Activated CD8-positive, alpha-beta memory T cell treated with anti-CD3 and anti-CD28 coated beads for 36 hours (primary cell): ENCODE results near the gene ISLR. TPM values are rescaled to one million over a fixed set of nuclear protein-coding genes. Genes with fewer than 3 reads are reported as not detected.

Experiments
- CTCF ChIA-PET: fragments of 350-600 bp; sonication (Branson Sonifier 250); formaldehyde crosslinking; loops from one replicate; lab custom pipeline; 2021; ENCODE audit warnings: antibody characterized with exemption; lab: Charles Lee
- POLR2A ChIA-PET: fragments of 350-600 bp; sonication (Branson Sonifier 250); formaldehyde crosslinking; loops from one replicate; lab custom pipeline; 2021; ENCODE audit warnings: antibody characterized with exemption; lab: Charles Lee
- total RNA-seq, 2 experiments: library from RNA; stranded (reverse); gene quantifications; one replicate each; pipeline ENCODE4 v1.2.3, GENCODE V29; 2021

The ISLR gene, protein sequence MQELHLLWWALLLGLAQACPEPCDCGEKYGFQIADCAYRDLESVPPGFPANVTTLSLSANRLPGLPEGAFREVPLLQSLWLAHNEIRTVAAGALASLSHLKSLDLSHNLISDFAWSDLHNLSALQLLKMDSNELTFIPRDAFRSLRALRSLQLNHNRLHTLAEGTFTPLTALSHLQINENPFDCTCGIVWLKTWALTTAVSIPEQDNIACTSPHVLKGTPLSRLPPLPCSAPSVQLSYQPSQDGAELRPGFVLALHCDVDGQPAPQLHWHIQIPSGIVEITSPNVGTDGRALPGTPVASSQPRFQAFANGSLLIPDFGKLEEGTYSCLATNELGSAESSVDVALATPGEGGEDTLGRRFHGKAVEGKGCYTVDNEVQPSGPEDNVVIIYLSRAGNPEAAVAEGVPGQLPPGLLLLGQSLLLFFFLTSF
- total RNA-seq, result not detected

DNA sequence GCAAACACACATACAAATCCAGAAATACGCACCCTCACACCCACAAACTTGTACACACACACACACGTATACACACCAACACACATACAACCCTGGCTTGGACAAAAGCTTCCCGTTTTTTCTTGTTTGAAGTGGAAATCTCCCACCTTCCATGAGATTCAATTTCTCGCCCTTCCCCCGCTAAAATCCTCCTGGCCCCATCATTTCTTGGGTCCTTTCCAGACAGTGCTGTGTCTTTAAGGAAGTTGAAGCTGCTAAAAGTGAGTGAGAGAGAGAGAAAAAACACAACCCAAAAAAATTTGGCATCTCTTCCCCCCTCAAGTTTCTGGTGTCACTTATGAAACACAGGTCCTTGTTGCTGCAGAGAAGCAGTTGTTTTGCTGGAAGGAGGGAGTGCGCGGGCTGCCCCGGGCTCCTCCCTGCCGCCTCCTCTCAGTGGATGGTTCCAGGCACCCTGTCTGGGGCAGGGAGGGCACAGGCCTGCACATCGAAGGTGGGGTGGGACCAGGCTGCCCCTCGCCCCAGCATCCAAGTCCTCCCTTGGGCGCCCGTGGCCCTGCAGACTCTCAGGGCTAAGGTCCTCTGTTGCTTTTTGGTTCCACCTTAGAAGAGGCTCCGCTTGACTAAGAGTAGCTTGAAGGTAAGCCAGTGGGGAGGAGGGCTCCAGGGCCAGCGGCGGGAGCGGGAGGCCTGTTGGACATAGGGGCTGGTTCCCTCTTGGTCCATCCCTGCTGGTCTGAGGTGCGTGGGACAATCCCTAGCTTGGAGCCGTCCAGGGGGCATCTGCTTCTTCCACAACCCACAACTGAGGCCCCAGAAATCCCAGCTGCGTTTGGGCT lies at the start of gene ISLR:
Gene ISLR (plus strand): TSS at position 331 of the 839 bp plus-strand sequence. CDS start 1,149 bp downstream, outside the sequence.
- POLR2A ChIA-PET, result no interaction called here
- CTCF ChIA-PET, result no interaction called here

DNA sequence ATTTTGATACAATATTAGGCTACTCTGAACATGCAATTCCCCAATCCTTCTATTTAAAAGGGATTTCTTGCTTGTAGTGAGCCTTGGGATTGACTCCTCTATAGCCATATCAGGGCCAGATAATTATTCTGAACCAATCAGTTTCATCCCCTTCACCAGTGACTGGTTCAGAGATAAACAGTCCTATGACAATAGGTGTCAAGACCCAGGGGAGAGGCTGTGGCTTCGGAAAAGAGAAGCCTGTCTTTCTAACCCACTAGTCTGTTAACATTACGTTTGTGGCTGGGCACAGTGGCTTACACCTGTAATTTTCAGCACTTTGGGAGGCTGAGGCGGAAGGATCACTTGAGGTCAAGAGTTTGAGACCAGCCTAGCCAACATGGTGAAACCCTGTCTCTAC lies 49.3 kb upstream of the ISLR start:
- POLR2A ChIA-PET, result no interaction called here
- CTCF ChIA-PET, result no interaction called here

DNA sequence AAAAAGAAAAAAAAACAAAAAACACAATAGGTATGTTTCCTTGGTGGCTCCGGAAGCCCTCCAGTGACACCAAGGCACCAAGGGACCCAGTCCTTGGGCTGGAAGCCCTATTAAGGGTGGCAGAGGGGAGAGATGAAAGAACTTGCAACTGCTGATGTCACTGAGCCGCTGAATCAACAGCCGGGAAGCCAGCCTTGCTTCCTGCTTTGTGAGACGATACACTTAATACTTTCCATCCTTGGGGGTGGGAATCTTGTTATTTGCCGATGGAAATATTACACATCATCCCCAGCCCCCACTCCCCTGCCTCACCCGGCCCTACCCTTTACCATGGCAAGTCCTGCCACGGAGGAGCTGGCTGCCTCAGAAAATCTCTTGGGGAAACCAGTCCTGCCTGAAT lies 48.8 kb upstream of the ISLR start:
- ChIA-PET CTCF (no interaction called here), POLR2A (no interaction called here)

DNA sequence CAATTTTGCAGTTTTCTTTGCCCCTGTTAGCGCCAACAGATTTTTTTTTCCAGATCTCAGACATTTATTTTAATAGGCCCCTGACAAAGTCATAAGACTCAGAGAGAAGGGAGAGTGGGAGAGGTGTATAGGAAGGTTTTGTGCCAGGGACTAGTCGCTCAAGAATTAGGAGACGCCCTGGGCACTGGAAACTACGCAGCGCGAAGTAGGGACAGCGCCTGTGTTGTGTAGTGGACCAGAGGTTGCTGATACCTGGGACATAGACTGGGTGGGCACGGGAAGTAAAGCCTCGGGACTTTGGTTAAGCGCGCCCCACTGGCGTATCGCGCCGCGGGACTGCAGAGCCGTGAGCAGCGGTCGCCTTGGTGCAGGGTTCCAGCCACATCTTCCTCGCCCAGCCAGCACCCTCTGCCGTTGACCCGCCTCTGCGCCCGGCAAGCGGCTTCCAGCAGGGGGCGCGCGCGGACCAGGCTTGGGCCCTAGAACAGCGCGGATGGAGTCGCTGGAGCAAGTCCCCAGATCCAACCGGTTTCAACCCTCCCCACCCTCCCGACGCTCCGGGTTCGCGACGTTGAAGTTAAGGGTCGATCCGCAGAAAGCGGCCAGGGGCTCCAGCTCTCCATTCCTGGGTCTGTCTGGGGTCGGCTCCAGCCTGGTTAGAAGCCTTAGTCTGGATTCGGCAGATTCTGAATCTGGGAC lies 46.1 kb upstream of the ISLR start:
- ChIA-PET CTCF (interaction anchor here (0.8 to 4.0 kb wide), 8 partner anchors 154 to 1932 kb away, joined by 3 to 31 read pairs (median 3); no protein-coding TSS in a partner anchor), POLR2A (no interaction called here)

DNA sequence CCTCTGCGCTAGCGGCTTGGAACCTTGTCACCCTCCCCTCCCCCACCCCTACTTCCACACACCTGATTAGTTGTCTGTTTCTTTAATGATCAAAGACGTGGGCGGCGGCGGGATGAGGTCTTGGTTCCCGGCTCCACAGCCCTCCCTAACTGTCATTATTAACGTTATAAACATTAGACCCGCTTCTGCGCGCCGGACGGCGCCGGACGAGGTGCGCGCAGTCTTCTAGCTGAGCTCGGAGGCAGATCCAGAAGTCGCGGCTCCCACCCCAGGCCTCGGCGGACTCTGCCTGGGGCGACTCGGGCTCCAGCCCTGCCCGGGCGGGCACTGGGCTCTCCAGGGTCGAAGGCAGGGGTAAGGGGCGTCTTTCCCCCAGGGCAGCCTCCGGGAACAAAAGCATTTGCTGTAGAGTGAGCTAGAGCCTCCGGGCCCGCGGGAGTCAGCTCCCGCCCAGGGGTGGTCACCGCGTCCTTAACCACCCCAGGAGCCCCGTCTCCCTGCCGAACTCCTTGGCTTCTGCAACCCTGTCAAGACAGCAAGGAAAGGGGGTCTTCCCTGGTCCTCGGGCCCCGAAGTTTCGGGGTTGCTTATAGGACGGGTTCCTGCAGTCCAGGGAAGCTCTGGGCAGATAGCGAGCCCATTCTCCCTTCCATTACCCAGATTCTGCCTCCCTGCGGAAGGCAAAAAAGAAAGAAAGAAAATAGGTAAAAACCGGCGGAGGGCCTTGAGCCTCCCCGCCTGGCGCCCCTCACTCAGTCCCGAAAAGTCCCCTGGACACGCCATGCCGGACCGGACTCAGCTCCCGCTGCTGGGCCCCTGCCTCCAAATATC lies 45.3 kb upstream of the ISLR start:
- ChIA-PET POLR2A (interaction anchor here (0.6 kb wide), 1 partner anchor 1324 kb away, joined by 3 read pairs; the partner anchor contains the start of gene SIN3A), CTCF (interaction anchor here (0.8 to 4.0 kb wide), 10 partner anchors 13 to 1931 kb away, joined by 3 to 31 read pairs (median 3); no protein-coding TSS in a partner anchor)

DNA sequence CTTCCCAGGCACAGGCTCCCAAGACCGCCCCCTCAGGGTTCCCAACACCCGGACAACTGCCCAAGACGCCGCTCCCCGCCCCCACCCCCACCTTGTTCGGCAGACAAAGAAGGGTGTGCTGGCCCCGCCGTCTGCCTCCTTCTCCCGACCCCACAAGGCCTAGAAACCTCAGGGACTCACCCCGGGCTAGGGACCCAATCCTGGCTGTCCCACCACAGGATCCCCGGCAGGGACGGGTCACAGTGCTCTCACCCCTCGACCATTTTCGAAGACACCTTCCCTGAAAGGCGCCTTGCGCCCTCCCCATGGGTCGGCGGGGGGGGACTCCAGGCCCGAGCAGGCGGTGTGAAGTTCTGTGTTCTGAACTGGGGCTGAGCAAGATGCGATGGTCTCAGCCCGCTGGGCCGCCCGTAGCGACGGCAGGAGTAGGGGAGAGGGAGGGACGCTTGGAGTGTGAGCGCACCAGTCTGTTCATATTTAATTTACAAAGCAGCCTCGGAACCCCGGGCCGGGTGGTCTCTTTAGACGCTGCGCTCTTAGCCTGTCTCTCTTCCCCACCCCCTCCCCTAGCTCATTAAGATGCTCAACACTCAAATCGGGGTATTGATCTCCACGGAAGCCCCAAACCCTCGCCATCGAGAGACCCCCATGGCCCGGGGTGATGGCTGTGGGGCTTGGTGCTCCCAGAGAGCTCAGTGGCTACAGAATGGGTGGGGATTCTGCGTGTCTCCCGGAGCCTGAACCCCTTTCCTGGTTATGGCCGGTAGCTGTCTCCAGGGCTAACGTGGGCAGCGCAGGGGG lies 44.5 kb upstream of the ISLR start:
- ChIA-PET POLR2A (interaction anchor here (0.6 kb wide), 1 partner anchor 1323 kb away, joined by 3 read pairs; the partner anchor contains the start of gene SIN3A), CTCF (interaction anchor here (0.8 to 4.0 kb wide), 9 partner anchors 14 to 1930 kb away, joined by 3 to 31 read pairs (median 3); no protein-coding TSS in a partner anchor)

DNA sequence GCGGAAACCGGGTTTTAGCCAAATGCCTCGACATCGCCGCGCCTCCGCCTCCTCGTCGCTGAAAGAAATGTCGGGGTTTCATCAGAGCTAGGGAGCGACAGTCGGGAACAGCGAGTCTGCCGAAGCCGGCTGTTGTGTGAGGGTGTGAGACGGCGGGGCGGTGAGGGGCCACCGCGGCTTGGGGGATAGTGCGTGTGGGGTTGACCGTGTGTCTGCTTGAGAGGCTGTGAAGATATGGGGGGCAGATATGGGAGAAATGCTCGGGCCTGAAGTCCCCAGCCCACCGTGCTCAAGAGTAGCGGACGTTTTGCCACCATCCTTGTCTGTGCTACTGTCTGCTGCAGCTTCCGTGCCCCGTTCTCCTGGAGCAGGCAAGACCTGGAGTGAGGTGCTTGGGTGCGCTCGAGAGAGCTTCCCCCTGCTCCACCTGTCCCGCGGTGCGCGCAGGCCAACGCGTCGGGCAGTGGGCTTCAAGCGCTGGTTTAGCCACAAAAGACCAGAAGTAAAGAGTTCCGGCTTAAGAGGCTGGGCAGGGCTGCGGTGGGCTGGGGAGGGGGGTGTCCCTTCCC lies 43.8 kb upstream of the ISLR start:
- POLR2A ChIA-PET, result interaction anchor here (0.6 kb wide), 1 partner anchor 10 kb away, joined by 8 read pairs; no protein-coding TSS in a partner anchor
- CTCF ChIA-PET, result interaction anchor here (3.1 kb wide), 1 partner anchor 192 kb away, joined by 31 read pairs; no protein-coding TSS in a partner anchor

DNA sequence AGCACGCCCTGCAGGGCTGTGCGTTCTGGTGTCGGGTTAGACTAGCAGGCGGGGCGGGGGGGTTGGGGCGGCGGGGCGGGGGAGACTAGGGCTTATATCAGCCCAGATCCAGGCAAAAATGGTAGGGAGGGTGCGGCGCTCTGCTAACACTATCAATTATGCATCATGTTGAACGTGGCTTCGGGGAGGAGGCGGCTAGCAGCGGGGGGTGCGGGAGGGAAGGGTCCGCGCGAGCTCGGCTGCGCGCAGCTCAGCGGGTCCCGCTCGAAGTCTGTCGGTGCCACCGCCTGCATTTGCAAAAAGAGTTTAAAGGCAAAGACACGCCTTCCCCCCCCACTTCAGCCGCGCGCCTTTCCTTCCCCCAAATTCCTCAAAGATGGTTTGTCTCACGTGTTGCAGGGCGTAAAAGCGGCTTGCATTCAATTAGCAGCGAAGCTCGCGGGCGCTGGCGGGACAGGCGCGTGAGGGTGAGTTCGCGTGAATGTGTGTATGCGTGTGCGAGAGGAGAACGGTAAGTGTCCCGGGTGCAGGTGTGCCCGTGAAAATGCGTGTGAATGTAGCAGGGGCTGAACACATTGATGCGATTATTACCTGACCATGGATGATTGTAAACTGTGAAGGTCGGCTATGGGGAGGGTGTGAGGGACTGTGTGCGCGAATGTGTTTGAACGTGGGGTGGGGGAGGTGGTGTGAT lies 43.2 kb upstream of the ISLR start, which contains the start of gene ISLR2:
Gene ISLR2 (plus strand): TSS at position 432 of the 694 bp plus-strand sequence. CDS start 2,169 bp downstream, outside the sequence.
- POLR2A ChIA-PET, result interaction anchor here (0.6 kb wide), 1 partner anchor 9 kb away, joined by 8 read pairs; no protein-coding TSS in a partner anchor
- CTCF ChIA-PET, result interaction anchor here (3.1 kb wide), 1 partner anchor 191 kb away, joined by 31 read pairs; no protein-coding TSS in a partner anchor

DNA sequence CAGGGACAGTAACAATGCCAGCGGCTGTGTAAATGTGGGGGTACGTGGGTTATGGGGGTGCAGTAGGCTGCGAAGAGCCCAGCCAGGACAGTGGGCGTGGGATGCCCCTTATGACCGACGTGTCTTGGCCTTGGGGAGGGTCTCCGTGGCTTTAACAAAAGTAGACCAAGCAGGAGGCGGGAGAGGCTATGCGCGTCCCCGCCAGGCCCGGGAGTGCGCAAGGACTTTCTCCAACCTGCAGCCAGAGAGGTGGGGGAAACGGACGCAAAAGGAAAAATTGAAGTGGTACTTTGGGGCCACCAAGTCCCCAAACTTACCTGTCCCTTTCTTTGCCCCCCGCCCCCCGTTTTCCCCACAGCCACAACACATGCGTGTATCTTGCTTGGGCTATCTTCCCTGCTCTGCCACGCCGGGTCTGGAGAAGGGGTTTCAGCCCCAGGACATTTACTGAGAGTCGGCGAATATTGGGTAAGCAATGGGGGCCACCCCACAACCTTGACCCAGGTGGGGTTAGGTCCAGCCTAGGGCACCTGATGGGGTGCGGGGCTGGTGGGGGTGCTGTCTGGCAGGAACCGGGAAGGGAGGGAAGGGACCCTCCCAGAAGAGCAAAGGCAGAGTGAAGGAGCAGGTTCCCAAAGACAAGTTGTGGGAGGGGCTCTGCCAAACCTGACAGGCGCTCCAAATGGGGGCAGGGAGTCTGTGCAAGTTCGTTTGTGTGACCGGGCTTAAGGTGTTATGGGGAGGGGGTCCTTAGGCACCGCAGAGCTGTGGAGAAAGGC lies 42.5 kb upstream of the ISLR start:
- ChIA-PET POLR2A (no interaction called here), CTCF (interaction anchor here (1.0 kb wide), 1 partner anchor 159 kb away, joined by 3 read pairs; no protein-coding TSS in a partner anchor)

DNA sequence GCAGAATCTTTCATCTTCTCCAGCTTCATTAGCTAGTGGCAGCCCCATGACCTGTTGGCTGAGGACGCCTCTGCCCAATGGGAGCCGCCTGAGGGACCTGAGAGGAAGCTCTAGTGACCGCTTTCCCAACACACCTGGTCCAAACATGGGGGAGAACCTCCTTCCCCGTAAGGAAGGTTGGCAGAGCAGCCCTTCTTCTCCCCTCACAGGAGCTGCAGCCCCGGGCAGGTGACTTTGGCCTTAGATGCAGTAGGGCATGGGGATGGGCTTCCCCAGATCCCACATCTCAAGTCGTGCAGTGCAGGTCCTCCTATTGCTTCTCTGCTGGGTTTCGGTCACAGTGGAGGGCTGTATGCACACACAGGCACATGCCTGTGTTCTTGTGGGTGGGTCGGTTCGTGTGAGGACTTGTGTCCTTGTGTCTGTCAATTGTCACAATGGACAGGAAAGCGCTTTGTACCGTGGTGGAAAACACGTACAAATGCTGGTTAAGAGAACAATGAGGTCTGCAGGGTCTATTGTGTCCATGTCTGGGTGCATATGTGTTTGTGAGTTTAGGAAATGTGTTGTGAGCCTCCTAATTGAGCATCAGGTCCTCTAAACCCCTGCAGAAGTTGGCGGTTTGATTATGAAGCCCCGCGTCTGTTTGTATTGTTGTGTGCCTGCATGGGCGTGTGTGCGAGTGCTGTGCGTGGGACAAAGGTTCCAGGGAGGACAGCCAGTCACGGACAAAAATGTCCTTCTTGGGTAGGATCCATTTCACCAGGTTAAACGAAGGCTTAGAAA lies 41.7 kb upstream of the ISLR start:
- ChIA-PET POLR2A (no interaction called here), CTCF (interaction anchor here (1.0 to 1.2 kb wide), 2 partner anchors 158 to 191 kb away, joined by 3 read pairs; no protein-coding TSS in a partner anchor)

DNA sequence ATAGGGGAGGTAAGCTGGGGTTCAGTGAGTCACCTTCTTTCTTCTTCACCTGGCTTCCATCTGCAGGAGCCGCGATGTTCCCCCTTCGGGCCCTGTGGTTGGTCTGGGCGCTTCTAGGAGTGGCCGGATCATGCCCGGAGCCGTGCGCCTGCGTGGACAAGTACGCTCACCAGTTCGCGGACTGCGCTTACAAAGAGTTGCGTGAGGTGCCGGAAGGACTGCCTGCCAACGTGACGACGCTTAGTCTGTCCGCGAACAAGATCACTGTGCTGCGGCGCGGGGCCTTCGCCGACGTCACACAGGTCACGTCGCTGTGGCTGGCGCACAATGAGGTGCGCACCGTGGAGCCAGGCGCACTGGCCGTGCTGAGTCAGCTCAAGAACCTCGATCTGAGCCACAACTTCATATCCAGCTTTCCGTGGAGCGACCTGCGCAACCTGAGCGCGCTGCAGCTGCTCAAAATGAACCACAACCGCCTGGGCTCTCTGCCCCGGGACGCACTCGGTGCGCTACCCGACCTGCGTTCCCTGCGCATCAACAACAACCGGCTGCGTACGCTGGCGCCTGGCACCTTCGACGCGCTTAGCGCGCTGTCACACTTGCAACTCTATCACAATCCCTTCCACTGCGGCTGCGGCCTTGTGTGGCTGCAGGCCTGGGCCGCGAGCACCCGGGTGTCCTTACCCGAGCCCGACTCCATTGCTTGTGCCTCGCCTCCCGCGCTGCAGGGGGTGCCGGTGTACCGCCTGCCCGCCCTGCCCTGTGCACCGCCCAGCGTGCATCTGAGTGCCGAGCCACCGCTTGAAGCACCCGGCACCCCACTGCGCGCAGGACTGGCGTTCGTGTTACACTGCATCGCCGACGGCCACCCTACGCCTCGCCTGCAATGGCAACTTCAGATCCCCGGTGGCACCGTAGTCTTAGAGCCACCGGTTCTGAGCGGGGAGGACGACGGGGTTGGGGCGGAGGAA lies 40.5 kb upstream of the ISLR start:
- ChIA-PET CTCF (interaction anchor here (0.7 to 1.3 kb wide), 3 partner anchors 12 to 190 kb away, joined by 3 read pairs; no protein-coding TSS in a partner anchor), POLR2A (no interaction called here)

DNA sequence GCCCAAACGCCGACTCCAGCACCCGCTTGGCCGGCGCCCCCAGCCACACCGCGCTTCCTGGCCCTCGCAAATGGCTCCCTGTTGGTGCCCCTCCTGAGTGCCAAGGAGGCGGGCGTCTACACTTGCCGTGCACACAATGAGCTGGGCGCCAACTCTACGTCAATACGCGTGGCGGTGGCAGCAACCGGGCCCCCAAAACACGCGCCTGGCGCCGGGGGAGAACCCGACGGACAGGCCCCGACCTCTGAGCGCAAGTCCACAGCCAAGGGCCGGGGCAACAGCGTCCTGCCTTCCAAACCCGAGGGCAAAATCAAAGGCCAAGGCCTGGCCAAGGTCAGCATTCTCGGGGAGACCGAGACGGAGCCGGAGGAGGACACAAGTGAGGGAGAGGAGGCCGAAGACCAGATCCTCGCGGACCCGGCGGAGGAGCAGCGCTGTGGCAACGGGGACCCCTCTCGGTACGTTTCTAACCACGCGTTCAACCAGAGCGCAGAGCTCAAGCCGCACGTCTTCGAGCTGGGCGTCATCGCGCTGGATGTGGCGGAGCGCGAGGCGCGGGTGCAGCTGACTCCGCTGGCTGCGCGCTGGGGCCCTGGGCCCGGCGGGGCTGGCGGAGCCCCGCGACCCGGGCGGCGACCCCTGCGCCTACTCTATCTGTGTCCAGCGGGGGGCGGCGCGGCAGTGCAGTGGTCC lies 39.7 kb upstream of the ISLR start:
- CTCF ChIA-PET, result interaction anchor here (1.2 to 1.3 kb wide), 5 partner anchors 8 to 176 kb away, joined by 3 to 4 read pairs (median 3); no protein-coding TSS in a partner anchor
- POLR2A ChIA-PET, result no interaction called here
